ENCODE results near the gene PLXND1.
"Not testable (repeated sequence)": the region's sequence is repeated elsewhere in the genome, so short reads cannot be mapped to it uniquely, and the experiment has no call there.

PLXND1 gene, protein sequence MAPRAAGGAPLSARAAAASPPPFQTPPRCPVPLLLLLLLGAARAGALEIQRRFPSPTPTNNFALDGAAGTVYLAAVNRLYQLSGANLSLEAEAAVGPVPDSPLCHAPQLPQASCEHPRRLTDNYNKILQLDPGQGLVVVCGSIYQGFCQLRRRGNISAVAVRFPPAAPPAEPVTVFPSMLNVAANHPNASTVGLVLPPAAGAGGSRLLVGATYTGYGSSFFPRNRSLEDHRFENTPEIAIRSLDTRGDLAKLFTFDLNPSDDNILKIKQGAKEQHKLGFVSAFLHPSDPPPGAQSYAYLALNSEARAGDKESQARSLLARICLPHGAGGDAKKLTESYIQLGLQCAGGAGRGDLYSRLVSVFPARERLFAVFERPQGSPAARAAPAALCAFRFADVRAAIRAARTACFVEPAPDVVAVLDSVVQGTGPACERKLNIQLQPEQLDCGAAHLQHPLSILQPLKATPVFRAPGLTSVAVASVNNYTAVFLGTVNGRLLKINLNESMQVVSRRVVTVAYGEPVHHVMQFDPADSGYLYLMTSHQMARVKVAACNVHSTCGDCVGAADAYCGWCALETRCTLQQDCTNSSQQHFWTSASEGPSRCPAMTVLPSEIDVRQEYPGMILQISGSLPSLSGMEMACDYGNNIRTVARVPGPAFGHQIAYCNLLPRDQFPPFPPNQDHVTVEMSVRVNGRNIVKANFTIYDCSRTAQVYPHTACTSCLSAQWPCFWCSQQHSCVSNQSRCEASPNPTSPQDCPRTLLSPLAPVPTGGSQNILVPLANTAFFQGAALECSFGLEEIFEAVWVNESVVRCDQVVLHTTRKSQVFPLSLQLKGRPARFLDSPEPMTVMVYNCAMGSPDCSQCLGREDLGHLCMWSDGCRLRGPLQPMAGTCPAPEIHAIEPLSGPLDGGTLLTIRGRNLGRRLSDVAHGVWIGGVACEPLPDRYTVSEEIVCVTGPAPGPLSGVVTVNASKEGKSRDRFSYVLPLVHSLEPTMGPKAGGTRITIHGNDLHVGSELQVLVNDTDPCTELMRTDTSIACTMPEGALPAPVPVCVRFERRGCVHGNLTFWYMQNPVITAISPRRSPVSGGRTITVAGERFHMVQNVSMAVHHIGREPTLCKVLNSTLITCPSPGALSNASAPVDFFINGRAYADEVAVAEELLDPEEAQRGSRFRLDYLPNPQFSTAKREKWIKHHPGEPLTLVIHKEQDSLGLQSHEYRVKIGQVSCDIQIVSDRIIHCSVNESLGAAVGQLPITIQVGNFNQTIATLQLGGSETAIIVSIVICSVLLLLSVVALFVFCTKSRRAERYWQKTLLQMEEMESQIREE (N-terminal part only)

DNA sequence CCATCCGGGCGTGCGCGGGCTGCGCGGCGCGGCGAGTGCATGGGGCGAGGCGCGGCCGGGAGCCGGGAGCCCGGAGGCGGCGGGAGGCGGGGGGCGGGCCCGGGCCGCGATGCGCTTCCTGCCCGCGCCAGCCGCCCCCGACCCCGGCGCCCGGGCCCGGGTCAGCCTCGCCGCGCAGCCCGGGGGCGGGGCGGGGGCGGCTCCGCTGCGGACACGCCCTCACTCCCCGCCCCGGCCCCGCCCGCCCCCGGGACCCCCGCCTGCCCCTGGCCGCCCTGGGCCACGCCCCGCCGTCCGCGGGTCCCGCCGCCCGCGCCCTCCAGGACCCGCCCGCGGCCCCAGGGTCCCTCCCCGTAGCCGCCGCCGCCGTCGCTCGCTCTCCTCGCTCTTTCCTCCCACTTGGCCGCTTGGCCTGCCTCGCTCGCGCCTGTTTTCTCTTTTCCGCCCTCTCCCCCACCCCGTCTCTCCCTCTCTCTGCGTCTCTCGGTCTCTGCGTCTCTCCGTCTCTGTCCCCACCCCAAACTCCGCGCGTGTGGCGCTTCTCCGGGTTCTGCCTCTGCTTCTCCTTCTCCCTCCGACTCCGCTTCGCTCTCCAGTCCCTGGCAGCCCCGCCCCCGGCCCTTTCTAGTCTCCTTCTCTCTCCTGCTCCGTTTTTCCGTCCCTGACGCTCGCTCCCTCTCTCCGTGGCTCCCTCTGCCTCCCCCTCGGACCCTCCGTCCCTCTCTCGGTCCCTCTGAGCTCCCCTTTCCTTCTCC lies at the start of gene PLXND1:
Gene PLXND1, minus strand, starts transcription at position 41 of the 755 bp plus-strand sequence. Its CDS starts 37 bp downstream, at position 4.
- peak in 11 of 14 donors; percentile 9 to 75 (median 56) for DNase-seq

DNA sequence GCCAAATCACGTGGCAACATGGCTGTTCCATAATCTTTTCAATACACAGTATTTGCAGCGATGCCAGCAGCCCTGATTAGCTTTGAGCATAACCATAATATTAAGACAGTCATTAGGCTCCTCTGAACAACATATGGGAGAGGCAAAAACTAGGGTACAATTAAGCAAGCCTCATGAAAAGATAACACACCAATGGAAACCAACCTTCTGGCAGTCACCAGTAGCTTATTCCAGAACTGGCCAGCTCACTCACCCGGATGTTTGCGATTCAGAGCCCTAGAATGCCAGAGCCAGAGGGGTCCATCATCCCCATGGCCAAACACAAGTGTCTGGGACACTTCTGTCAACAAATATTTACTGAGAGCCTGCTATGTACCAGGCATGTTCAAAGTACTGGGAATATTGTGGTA lies 48.8 kb upstream of the PLXND1 start:
- DNase-seq = no peak

DNA sequence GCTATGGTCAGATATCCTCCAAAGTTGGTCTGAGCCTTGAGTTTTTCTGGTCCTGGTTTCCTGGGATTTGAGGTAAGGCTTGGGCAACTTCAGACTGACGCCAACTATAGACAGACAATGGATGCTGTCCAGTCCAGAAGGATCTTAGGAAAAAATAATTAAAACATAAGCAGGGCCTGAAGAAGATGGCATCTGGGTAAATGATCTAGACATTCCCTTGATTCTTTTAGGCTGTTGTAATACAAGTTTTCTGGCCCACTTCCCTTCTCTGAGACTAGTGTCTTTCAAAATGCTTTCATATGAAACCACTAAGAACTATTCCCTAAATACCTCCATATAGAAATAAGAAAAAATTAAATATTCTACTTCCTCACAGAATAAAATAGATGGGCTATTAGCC lies 47.7 kb upstream of the PLXND1 start:
- no peak for DNase-seq

DNA sequence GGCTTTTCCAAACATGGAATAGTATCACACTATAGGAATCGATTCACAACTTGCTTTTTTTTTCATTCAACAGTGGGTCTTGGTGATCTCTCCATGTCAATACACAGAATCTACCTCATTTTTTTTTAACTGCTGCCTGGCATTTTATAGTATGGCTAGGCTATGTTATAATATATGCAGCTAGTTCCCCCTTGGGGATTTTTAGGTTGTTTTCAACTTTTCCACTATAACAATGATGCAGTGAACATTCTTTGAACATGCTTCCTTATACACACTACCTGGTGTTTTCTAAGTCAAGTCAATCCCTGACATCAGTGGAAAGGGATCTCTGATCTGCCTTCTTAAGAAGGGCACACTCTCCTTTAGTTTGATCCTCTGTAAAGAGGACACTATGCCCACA lies 46.5 kb upstream of the PLXND1 start:
- DNase-seq = no peak

DNA sequence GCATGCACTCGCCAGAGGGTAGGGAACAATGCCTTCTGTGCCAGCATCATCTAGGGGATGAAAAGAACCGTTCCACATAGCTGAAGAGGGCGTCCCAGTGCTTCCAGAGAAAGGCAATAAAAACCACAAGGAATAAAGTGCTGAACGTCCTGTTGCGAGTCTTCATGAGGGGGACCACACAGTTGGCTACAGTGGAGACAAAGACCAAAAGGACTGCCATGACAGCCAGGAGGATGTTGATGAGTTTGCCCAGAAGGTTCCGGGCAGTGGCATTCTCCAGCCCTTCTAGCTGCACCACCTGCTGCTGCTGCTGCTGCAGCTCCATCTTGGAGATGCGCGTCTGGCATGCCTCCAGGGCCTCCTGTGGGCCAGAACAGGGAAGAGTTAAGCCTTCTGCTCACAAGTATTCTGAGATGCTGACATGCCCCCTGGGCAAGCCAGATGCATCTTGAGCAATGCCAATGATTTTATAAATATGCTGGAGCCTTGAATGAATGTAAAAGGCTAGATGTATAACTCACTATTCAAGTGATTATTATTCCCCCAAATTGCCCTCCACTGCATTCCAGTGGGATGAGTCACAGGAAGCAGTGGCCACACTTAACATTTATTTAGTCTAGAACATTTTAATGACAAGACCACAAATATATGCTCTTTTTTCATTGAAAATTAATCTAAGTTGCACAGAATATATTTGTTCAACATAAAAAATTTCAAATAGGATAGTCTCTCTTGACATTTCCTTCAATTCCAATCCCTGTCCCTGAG lies 45.1 kb upstream of the PLXND1 start:
- DNase-seq = peak in 10 of 14 donors; percentile 12 to 62 (median 36)

DNA sequence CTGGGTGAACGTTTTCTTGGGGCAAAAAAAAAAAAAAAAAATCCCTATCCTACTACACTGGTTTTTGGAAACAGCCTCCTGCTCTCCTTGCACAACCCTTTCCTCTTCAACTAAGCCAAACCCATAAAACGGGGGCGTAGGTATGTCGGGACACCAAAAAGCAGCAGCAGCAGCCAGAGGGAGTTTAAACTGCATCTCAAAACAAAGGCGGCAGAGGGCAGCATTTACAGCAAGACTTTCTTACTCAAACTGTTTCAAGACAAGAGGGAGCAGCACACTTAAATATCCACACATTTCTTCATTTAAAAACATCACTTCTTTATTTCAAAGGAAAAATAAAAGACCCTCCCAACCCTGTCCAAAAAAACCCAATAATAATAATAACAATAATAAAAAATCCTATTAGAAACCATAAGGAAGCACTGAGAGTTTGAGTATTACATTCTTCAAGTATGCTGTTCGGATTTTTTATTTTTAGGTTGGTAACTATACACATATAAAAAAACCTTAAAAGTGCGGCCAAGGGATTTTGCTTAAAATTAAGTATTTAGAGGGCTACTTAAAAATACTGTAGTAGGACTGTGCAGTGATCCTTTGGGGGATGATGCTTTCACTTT lies 43.9 kb upstream of the PLXND1 start:
- peak in 9 of 14 donors; percentile 1 to 40 (median 24) for DNase-seq

DNA sequence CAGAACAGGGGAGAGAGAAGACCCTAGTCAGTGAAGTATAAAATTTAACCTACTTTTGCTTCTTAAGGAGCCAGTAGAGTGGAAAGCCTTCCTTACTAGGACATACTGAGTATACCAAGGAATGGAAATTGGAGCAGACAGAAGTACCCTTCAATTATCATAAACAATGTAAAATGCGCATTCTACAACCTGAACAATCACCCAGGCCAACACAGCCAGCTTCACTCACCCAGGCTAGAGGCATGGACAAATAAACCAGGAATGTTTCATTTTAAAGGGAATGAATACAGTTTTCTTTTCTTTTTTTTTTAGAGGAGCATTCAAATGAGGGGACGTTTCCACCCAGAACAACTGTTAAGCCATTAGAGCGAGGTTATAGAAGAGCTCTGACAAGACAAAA lies 41.9 kb upstream of the PLXND1 start:
- DNase-seq = no peak

DNA sequence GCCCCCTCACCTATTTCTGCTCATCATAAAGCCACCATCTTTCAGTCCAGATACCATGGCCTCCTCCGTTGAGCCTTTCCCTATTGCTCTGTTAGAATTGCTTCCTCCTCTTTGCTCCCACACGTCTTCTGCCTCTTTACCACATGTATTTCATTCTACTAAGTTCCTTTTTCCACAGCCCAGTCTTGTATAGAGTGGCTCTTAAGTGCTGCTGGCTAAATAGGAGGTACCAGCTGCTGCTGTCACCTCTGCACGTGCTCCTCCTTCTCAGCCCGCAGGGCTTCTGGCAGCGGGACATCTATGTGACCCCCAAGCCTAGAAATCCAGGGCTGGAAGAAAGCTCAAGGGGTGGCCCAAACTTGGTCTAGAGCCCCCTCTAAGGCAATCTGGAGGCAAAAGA lies 38.8 kb upstream of the PLXND1 start:
- DNase-seq = no peak

DNA sequence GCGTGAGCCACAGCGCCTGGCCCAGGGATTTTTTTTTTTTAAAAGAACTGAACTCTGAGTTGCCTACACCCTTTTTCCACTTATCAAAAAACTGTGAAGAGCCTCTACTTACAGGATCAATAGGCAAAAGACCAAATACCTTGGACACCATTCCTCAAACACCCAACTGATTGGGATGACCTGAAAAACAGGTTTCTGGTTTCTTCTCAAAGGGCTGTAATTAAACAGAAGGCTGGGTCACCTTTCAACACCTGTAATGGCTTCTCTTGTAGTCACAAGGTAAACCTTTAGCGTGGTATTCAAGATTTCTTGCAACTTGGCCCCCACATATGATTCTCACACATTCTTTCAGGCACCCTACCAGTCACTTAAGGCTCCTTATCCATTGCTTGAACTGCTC lies 38.4 kb upstream of the PLXND1 start:
- no peak for DNase-seq

DNA sequence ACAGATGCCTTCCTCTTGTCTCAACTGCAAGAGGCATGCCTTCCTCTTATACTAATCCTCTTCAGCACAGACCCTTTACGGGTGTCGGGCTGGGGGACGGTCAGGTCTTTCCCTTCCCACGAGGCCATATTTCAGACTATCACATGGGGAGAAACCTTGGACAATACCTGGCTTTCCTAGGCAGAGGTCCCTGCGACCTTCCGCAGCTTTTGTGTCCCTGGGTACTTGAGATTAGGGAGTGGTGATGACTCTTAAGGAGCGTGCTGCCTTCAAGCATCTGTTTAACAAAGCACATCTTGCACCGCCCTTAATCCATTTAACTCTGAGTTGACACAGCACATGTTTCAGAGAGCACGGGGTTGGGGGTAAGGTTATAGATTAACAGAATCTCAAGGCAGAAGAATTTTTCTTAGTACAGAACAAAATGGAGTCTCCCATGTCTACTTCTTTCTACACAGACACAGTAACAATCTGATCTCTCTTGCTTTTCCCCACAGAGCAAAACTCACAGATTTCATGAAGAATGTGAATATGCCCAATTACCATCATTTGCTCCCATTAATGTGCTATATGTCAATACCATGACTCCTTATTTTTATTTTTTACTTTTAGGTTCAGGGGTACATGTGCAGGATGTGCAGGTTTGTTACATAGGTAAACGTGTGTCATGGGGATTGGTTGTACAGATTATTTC lies 35.2 kb upstream of the PLXND1 start:
- DNase-seq = not testable (repeated sequence)

DNA sequence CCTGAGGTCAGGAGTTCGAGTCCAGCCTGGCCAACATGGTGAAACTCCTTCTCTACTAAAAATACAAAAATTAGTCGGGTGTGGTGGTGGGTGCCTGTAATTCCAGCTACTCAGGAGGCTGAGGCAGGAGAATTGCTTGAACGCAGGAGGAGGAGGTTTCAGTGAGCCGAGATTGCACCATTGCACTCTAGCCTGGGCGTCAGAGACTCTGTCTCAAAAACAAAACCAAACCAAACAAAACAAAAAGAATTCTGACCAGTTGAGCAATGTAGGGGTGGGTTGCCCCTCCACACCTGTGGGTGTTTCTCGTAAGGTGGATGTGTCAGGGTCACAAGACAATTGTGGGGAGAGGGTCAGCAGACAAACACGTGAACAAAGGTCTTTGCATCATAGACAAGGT lies 34.5 kb upstream of the PLXND1 start:
- DNase-seq = not testable (repeated sequence)

DNA sequence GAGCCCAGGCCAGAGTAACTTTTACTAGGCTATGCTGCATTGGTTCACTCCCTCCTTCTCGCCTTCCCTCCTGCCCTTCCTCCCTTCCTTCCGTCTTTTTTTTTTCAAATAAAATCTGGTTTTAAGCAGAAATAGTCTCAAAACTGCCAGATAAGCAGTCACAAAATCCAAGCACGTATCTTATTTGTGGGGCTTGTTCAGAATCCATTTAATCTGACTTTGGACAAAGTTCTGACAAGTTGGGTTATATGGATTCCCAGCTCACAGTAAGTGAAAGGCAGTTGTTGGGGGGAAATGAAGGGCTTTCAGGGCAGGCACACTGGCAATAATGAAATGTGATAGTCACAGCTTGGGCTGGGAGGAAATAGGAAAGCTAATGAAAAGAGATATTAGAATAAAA lies 32.0 kb upstream of the PLXND1 start:
- DNase-seq = no peak

DNA sequence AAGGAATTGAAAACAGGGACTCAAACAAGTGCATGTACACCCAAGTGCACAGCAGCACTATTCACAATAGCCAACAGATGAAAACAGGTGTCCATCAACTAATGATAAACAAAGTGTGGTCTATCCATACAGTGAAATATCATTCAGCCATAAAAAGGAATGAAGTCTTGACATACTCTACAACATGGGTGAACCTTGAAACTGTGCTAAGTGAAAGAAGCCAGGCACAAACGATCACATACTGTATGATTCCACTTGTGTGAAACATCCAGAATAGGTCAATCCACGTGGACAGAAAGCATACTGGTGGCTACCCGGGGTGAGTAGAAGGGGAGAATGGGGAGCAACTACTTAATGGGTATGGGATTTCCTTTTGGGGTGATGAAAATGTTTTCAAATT lies 29.6 kb upstream of the PLXND1 start:
- DNase-seq = no peak

DNA sequence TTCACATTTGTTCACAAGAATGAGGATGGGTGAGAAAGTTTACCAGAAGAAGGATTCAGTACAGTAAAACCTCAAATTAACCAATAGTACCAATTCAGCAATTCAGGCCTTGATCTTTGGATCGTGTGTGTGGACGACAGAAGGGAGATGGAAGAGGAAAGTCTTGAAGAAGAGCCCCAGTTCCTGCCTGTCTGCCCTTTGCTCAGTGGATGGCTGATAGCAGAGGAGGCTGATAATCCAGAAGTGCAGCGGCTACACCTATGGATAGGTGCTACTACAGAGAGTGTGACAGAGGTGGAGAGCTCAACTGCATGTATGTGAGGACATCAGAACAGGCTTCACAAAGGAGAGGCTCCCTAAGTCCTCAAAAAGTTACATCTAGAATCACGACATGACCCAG lies 29.2 kb upstream of the PLXND1 start:
- DNase-seq = no peak

DNA sequence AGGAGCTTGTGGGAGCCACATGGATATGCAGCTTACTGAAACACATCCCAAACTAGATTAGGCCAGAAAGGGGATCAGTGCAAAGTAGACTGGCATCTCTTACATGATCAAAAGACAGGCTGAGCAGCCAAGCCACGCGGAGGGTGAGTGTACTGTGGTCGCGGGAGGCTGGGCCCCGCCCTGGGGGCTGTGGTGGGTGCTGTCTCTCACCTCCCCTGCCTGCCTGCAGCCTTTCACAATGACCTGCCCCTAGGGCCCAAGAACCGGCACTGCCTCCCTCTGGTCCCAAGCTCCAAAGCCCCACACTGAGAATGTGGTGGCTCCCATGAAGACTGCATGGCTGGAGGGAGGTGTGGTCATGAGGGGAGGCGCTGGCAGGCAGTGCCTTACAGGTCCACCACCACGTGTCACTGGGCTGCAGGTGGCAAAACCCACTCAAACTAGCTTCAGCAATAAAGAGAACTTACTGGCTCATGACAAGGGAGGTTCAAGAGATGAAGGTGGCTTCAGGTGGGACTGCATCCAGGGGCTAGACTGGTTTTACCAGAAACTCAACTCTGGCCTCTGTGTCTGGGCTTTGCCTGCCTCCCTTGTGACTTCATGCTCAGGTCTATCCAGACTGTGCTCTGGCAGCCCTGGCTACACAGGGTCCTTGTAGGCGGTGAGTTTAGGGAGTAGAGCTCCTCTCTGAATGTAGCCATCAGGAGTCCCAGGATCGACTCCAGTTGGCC lies 27.4 kb upstream of the PLXND1 start:
- DNase-seq = no peak

DNA sequence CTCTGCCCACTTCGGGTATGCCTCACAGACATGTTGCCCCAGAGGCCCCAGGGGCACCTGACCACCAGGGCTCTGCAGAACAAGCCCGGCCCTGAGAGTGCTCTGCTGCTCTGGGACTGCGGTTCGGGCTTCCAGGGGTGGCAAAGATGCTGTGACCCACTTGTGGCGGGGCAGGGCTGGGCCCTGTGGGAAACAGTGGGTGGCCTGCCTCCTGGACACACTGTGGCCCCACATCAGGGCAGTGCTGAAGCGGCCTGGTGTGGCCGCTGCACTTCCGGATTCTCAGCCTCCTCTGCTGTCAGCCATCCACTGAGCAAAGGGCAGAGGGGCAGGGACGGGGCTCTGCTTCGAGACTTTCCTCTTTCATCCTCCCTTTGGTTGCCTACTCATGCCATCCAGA lies 26.5 kb upstream of the PLXND1 start:
- DNase-seq = no peak

DNA sequence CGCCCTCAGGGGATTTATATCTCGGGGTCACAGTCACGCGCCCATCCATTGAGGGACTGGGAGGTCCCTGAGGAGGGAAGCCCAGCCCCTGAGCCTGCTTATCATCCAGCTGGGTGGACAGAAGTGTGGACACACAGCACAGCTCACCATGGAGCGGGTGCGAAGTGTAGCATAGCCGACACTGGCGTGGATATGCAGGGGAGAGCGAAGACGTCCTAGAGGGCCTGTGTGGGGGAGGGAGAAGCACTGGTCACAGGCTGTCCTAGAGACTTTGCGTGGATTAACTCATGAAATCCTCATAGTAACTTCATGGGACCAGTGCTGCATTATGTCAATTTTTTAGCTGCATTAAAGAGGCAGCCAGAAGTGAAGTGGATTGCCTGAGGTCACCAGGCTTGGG lies 26.1 kb upstream of the PLXND1 start:
- DNase-seq = no peak

DNA sequence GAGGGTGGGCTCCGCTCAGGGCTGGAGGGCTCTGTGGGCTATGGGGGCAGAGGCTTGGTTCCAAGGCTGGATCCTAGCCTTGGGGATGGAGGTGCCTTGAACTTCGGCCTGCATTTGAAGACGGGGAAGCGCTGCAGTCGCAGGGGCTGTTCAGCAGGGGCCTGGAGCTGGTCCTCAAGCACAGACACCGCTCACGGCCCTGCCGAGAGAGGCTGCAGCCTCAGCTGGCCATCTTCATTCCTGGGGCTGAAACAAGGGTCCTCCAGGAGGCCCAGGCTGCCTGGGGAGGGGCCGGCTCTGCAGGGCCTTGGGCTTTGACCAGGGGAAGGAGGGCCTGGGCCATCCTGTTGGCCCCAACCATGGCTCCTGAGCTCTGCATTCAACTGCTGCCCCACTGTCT lies 25.6 kb upstream of the PLXND1 start:
- no peak for DNase-seq

DNA sequence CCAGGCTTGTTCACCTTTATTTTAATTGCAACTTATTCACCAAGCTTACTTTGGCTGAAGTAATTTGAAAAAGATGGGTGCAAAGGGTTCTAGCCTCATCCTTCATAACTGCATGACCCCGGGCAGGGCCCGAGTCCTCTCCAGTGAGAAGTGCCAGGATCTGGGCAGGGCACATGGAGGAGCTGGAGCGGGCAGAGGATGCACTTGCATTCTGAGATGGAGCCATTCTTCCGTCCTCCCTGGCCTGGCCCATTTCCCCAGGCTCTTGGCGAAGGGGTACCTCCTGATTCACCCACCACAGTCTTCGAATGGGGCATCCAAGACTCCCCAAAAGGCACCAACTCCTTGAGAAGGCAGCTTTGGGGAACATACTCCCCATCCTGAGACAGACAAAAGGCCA lies 22.5 kb upstream of the PLXND1 start:
- no peak for DNase-seq
